Heart left ventricle (tissue), 13 donors: ENCODE results near the gene BCAR3.

Source experiments
- POLR2A ChIP-seq, 2 donors: fragments of 450-650 bp; IDR thresholded peaks; one replicate each; pipeline ENCODE4 v1.6.1; 2017; ENCODE audit warnings: antibody characterized with exemption in 2 of 2, mild to moderate bottlenecking in 2 of 2, moderate library complexity in 2 of 2
- TF ChIP-seq, protein P1 (sequence below), 12 donors: fragments of 200-600 bp; sonication (generic) in 4 of 12; IDR thresholded peaks; one replicate each; pipeline versions ENCODE4 v1.5.0 to v1.8.0; 2018 to 2022; ENCODE audit warnings: antibody characterized with exemption in 12 of 12, mild to moderate bottlenecking in 5 of 12
- donor health status: ischemic (EF 13 %, LVEDD 7.1; RV severe dilation, severe dysfunction).
- donor health status: DM: no; HTN: yes; CAD: no.
- donor health status: DM: no; HTN: no; CAD: no.
- donor health status: ischemic (EF 25% LVEDD 6.9; RV normal size, moderate dysfunction).
- donor health status: ischemic (EF 25% LVEDD 5.7; RV mildly dilated, moderate dysfunction).
- donor health status: ischemic (EF 35%, LVEDD 5.7; RV mildly dilated, moderate dysfunction).
- donor health status: nonischemic (EF 11% LVEDD 7.7; RV severe dilation, severe dysfunction).
- donor health status: DM: yes; HTN: yes; CAD: no.
- donor health status: PGD.
- donor health status: ischemic (EF 29% LVEDD 5.4; RV normal size, mild dysfunction).
- donor health status: nonischemic (EF 23%, LVEDD 6.1; RV moderate dilation, normal function).

DNA sequence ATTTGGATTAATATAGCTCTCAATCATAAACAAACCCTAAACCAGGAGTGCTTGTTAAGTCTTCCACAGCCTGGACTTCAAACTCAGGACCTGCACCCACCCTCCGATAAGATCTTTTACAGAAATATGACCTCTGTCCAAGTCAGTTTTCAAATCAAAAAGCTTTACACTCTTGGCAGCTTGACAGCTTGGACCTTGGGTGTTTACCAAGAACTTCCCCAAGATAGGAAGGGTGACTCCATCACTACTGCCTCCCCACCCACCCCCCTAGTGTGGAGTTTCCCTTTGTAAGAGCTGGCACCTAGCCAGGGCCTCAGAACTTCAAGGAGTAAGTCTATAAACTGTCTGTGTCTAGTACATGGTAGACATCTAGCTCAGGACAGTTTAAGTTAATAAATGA, 9.6 kb downstream of the BCAR3 start:
- TF ChIP-seq POLR2A (IDR thresholded peaks at IDR 0.05) = no peak
- TF ChIP-seq, protein P1, sequence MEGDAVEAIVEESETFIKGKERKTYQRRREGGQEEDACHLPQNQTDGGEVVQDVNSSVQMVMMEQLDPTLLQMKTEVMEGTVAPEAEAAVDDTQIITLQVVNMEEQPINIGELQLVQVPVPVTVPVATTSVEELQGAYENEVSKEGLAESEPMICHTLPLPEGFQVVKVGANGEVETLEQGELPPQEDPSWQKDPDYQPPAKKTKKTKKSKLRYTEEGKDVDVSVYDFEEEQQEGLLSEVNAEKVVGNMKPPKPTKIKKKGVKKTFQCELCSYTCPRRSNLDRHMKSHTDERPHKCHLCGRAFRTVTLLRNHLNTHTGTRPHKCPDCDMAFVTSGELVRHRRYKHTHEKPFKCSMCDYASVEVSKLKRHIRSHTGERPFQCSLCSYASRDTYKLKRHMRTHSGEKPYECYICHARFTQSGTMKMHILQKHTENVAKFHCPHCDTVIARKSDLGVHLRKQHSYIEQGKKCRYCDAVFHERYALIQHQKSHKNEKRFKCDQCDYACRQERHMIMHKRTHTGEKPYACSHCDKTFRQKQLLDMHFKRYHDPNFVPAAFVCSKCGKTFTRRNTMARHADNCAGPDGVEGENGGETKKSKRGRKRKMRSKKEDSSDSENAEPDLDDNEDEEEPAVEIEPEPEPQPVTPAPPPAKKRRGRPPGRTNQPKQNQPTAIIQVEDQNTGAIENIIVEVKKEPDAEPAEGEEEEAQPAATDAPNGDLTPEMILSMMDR (IDR thresholded peaks at IDR 0.05) = no peak
